Prostate gland (tissue), 2 donors: ENCODE measurements around the gene APAF1. TPM values are rescaled to one million over a fixed set of nuclear protein-coding genes. Genes with fewer than 3 reads are reported as not detected.

Experiments used
- DNase-seq: peaks from one replicate; pipeline ENCODE4 v3.0.0-alpha.2; 2019; ENCODE audit warnings: low spot score
- H3K27ac ChIP-seq, 2 donors: fragments of 200-600 bp; sonication (generic); 2 replicates each; pipeline ENCODE4 v1.5.1; 2017 to 2019
- H3K27me3 ChIP-seq: fragments of 200-600 bp; sonication (generic); replicated peaks from 2 replicates; pipeline ENCODE4 v1.5.1; 2019; ENCODE audit not compliant: insufficient read depth
- H3K36me3 ChIP-seq, 2 donors: fragments of 200-600 bp; sonication (generic); 1 replicate in 1 of 2; 2 replicates in 1 of 2; pipeline versions ENCODE4 v1.5.1 to v1.8.1; 2017 to 2019
- H3K4me1 ChIP-seq: fragments of 200-600 bp; sonication (generic); replicated peaks from 2 replicates; pipeline ENCODE4 v1.5.1; 2019
- H3K4me3 ChIP-seq, 2 donors: fragments of 200-600 bp; sonication (generic); 2 replicates each; pipeline ENCODE4 v1.5.1; 2017 to 2019
- H3K9me3 ChIP-seq: fragments of 200-600 bp; sonication (generic); 2 replicates; pipeline ENCODE4 v1.5.1; 2017
- POLR2A ChIP-seq: fragments of 450-650 bp; IDR thresholded peaks from one replicate; pipeline ENCODE4 v1.6.1; 2016; ENCODE audit warnings: antibody characterized with exemption, mild to moderate bottlenecking
- POLR2AphosphoS5 ChIP-seq: sonication (generic); formaldehyde crosslinking; IDR thresholded peaks from one replicate; pipeline ENCODE4 v1.6.1; 2017; ENCODE audit warnings: antibody characterized with exemption
- WGBS: methylation state at CpG from one replicate; pipeline ENCODE4 v1.1.5; 2018; 5-methylcytosine and 5-hydroxymethylcytosine counted together
- intact Hi-C: fragments of 100-400 bp; cut with DNase I; formaldehyde crosslinking; loops from one replicate; pipeline ENCODE4 v1.14.2; 2022
- total RNA-seq, 2 donors: library from RNA; depleted of rRNA; stranded (reverse); fragments of >200 nt; gene quantifications; one replicate each; pipeline ENCODE4 v1.1.0, GENCODE V29; 2016
- TF ChIP-seq, protein P1 (sequence below), 4 experiments: fragments of 200-600 bp in 2 of 4; fragments of 450-650 bp in 2 of 4; sonication (generic) in 2 of 4; IDR thresholded peaks; 1 replicate in 3 of 4; 2 replicates in 1 of 4; pipeline ENCODE4 v1.5.1; 2016 to 2019; ENCODE audit warnings: antibody characterized with exemption in 4 of 4, mild to moderate bottlenecking in 2 of 4, moderate library complexity in 2 of 4

The APAF1 gene
- total RNA-seq, 2 donors from 2014 or later: 9.4 to 11.6 TPM

DNA sequence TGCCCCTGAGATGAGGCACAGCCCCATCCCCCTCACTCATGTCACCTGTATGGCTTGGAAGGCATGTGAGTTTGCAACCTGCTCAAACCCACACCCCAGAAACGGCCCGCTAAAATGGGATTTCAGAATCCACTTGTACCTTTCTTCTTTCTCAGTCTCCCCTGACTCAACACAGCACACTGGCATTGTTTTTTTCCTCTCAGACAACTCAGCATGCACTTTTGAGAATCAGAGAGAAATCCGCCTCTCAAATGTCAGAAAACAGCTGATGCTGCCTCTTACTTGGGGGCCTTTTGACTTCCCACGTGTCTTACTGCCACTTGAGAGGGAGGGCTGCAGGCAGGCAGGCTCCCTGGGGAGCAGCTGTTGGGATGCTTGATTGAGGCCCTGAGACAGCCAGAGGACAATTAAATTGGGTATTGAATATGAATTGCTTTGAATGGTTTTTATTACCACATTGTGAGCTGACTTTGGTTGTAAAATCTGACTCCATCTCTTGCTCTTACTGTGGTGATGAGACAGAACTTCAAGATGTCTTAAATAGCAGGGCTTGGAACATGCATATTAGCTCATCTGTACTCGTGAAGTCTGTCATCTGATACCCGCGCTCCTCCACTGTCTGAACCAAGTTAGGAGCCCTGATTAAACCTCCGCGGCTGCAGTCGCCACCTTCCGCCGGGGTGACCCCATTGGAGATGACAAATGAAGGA lies 96.6 kb downstream of the APAF1 start:
- H3K9me3 ChIP-seq: no peaks in the 10 kb centered on the region
- H3K27ac ChIP-seq: no peak overlapping the region
- DNase-seq: no peak
- intact Hi-C loops: no loop called here
- H3K27me3 ChIP-seq: no peaks in the 10 kb centered on the region
- WGBS: 56% methylated on average over 12 of the region's 12 CpGs
- H3K4me1 ChIP-seq: no peaks in the 10 kb centered on the region
- H3K4me3 ChIP-seq: no peak overlapping the region
- no peaks in the 10 kb centered on the region for H3K36me3 ChIP-seq
- TF ChIP-seq POLR2AphosphoS5 (no peak), POLR2A (no peak)
- TF ChIP-seq, protein P1, sequence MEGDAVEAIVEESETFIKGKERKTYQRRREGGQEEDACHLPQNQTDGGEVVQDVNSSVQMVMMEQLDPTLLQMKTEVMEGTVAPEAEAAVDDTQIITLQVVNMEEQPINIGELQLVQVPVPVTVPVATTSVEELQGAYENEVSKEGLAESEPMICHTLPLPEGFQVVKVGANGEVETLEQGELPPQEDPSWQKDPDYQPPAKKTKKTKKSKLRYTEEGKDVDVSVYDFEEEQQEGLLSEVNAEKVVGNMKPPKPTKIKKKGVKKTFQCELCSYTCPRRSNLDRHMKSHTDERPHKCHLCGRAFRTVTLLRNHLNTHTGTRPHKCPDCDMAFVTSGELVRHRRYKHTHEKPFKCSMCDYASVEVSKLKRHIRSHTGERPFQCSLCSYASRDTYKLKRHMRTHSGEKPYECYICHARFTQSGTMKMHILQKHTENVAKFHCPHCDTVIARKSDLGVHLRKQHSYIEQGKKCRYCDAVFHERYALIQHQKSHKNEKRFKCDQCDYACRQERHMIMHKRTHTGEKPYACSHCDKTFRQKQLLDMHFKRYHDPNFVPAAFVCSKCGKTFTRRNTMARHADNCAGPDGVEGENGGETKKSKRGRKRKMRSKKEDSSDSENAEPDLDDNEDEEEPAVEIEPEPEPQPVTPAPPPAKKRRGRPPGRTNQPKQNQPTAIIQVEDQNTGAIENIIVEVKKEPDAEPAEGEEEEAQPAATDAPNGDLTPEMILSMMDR (IDR thresholded peaks at IDR 0.05): no peak

DNA sequence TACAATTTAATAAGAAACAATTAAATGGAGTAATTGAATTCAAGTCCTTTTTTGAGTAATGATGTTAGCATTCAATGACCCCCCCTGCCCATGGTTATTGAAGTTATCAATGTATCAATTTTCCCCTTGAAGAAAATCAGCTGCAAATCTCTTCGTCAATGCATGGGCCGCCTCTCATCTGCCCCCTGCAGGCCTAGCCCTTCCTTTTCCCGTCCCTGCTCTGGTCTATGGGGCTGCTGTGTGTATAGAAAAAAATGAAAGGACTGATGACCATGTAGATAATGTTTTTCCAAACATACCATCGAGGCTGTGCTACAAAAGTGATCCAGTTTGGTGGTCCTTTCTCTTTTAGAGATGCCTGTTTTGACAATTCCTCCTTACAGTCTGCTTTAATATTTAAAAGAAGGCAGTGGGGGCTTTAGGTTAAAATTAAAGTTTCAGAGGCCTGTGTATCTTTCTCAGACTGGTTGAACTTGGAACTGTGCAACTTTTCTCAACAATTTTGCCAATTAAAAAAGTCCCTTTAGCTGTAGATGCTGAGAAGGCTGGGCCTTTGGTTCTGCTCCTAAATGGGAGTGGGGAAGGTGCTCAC lies 98.4 kb downstream of the APAF1 start:
- Histone ChIP-seq H3K4me3 (no peak overlapping the region), H3K4me1 (no peaks in the 10 kb centered on the region), H3K27me3 (no peaks in the 10 kb centered on the region), H3K36me3 (no peaks in the 10 kb centered on the region), H3K27ac (no peak overlapping the region), H3K9me3 (no peaks in the 10 kb centered on the region)
- DNase-seq: no peak
- 61% methylated on average over 4 of the region's 4 CpGs for WGBS
- TF ChIP-seq POLR2AphosphoS5 (no peak), POLR2A (no peak)
- intact Hi-C loops: no loop called here

DNA sequence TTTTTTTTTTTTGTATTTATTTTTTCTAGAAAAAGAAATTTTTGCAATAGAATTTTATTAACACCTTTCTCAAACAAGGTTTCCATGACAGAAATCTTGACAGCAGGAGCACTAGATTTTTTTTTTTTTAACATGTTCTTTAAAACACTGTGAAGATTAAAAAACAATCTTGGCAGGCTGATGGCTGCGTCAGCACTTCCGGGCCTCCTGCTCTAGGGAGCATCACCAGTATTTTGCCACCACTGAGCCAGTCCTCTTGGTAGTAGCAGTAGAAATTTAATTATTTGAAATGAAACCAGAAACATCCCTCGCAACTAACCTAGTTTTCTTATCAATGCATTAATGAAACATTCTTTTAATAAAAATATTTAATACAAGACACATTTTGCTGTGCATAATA lies 99.6 kb downstream of the APAF1 start:
- intact Hi-C loops: no loop called here
- DNase-seq: no peak
- no peak overlapping the region for H3K4me3 ChIP-seq
- H3K36me3 ChIP-seq: no peaks in the 10 kb centered on the region
- H3K9me3 ChIP-seq: no peaks in the 10 kb centered on the region
- H3K27me3 ChIP-seq: no peaks in the 10 kb centered on the region
- no peak overlapping the region for H3K27ac ChIP-seq
- WGBS: 91% methylated on average over 3 of the region's 3 CpGs
- TF ChIP-seq POLR2A (no peak), POLR2AphosphoS5 (no peak)
- TF ChIP-seq, protein P1 (IDR thresholded peaks at IDR 0.05): no peak
- no peaks in the 10 kb centered on the region for H3K4me1 ChIP-seq

- Histone ChIP-seq H3K4me1 (no peaks in the 10 kb centered on the region), H3K4me3 (peak overlapping the region; percentile 19 to 24), H3K36me3 (no peaks in the 10 kb centered on the region), H3K27me3 (no peaks in the 10 kb centered on the region), H3K9me3 (no peaks in the 10 kb centered on the region), H3K27ac (no peak overlapping the region)
- 10% methylated on average over 50 of the region's 54 CpGs for WGBS
- TF ChIP-seq, protein P1 (IDR thresholded peaks at IDR 0.05): no peak
- no peak for TF ChIP-seq POLR2AphosphoS5
- TF ChIP-seq POLR2A: no peak
- intact Hi-C loops: no loop called here
- DNase-seq: no peak
Measured at GRCh38 chr12:98745578-98746391, 100.7 kb downstream of the APAF1 start.

- Histone ChIP-seq H3K36me3 (no peaks in the 10 kb centered on the region), H3K4me3 (no peak overlapping the region), H3K9me3 (no peaks in the 10 kb centered on the region), H3K4me1 (no peaks in the 10 kb centered on the region), H3K27ac (no peak overlapping the region), H3K27me3 (no peaks in the 10 kb centered on the region)
- intact Hi-C loops: no loop called here
- DNase-seq: no peak
- TF ChIP-seq, protein P1 (IDR thresholded peaks at IDR 0.05): no peak
- TF ChIP-seq POLR2AphosphoS5 (no peak), POLR2A (no peak)
- 89% methylated on average over 3 of the region's 3 CpGs for WGBS
Measured at GRCh38 chr12:98748463-98748862, 103.4 kb downstream of the APAF1 start.
